GM21390 (cell line): Measurements from ENCODE around the gene SEL1L.
"Not testable (repeated sequence)": the region's sequence is repeated elsewhere in the genome, so short reads cannot be mapped to it uniquely, and the experiment has no call there.

Experiments used
- ATAC-seq: cut with Tn5 transposase; IDR thresholded peaks from one replicate; pipeline ENCODE4 v1.9.1; 2021; ENCODE audit not compliant: unreplicated experiment

Gene SEL1L

DNA sequence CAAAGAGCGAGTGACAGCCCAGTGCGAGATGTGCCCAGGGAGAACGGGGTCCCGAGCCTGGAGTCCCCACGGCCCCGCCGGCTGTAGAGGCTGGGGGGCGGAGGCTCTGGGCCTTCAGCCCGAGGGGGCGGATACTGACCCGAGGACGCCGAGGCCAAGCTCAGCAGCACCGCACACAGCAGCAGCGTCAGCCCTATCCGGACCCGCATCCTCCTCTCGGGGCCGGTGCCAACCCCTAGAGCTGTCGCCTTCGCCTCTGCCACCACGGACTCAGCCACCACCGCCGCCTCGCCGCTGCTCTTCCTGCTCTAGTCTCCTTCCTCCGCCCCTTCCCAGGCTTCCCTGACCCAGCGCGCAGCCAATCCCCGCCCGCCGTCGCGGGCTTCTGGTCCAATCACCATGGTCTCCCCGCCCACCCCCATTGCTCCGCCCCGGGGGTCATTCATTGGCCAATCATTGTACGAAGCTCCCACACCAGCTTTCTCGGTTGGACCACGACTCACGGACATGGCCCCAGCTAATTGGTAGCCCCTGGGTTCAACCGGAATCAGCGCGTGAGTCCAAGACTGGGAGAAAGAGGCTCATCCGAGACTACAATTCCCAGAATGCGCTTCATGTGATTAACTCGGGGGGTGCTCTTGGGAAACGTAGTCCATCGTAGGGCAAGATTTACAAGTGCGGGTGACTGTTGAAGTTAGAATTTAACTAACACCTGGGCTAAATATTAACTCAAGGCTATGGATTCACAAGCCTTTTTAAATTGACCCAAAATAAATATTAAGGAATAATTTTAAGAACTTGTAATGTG is at the start of gene SEL1L:
Gene SEL1L, minus strand, starts transcription at position 318 of the 808 bp plus-strand sequence. Its CDS starts 109 bp downstream, at position 209.
- ATAC-seq = peak; percentile 94

DNA sequence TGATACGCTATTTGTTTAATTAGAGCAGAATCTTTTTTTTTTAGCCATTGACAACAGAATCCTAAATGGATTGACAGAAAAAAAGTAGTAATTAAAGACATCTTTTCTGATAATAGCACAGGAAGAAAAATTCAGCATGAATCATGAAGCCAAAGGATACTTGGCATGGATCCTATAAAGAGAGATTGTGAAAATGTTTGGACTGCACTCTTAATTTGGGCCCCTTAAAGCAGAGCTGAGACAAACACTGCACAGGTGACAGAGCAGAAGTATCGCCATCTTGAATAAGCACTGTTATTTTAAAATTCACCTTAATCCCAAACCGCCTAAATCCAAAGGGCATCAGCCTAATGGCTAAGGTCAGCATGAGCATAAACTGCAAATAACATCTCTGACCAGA is 48.8 kb upstream of the SEL1L start:
- no peak for ATAC-seq

DNA sequence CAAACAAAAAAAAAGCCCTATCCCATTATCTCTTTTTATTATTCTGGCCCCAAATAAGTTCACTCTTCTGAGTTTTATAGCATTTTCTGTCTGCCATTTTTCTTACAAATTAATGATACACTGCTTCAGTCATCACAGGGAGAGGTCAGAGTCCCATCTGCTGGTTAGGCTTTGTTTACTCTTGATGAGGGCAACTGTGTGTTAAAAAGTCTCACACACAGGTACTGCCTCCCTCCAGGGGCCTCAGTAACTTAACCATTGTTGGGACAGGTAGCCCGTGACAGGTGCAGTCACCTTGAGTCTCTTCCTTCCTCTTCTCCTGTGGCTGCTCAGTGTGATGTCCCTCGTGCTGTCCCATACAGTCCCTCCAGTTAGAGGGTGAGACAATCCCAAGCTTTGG is 45.5 kb upstream of the SEL1L start:
- no peak for ATAC-seq

DNA sequence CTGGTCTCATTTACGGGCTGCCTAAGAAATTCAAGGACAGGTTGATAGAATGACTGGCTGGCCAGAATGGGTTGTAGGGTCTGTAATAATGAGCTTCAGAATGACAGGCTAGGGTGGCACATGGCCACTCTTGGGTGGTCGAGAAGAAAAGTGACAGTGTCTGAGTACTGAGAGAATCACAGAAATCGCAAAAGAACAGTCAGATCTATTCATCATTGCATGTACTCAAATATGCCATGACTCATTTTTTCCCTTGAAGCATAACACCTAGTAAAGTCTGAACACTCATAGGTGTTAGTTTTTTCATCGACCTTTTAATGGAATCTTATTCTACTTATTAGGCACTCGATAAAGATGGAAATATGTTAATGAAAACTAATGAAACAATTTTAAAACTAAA is 37.8 kb upstream of the SEL1L start:
- no peak for ATAC-seq

DNA sequence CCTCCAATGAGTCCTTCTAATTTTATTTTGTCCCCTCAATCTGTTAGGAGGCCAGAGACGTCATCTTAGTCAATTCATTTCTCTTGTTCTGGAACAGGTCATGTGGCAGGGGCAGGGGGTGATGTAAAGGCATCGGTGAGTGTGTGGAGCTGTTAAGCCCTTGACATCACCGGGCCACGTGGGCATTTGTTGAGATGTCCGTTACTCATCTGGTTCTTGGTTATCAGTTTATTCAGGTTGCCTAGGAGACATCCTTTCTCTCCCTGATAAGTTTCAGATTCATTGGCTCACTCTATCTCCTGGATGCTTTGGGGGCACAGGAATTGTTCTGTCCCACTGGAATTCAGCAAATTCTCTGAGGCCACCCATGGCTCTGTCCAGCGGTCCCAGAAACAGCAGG is 33.6 kb upstream of the SEL1L start:
- no peak for ATAC-seq

DNA sequence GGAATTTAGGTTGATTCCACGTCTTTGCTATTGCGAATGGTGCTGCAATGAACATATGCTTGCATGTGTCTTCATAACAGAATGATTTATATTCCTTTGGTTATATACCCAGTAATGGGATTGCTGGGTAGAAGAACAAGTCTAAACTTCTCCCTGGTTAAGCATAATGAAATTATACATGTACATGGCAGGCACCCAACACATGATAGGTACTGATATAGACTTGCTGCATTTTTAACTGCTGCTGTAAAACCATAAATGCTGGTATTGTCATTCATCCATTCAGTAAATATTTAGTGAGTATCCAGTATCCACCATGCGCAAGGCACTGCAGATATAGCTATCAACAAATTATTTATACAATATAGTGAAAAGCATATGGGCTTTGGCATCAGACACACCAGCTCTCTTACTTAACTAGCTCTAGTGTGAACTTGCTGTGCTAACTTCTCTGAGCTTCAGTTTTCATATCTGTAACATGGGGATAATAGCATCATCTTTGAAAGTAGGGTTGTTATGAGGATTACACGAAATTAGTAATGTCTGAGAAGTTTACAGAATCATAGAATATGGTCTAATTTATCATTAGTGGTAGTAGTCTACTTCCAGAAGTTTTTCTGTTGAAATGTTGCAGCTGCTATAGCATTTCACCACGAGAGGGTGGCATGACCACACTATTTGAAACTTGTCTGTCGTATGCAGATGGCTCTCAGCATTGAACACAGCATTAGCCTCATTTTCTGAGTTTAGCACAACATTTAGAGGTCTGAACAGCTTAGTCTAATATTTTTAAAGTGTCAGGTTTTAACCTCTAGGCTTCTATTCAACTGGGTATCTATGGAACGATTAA is 32.0 kb upstream of the SEL1L start:
- peak; percentile 89 for ATAC-seq

DNA sequence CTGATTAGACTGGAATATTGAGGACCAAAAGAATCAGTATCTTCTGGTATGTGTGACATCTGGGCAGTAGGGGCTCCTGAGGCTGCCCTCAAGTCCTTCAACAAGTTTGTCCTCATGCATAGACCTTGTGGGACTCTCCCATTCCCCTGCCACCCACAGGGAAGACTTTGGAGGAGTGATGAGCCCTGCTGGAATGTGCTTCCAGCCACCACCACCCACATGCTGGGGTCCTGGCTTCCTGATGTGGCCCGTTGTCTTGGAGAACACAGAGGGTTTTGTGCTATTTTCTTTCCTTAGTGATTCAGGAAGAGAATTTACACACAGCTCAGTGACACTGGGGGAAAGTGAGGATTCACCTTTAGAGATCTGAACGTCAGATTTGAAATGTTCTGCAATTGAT is 29.2 kb upstream of the SEL1L start:
- ATAC-seq = no peak

DNA sequence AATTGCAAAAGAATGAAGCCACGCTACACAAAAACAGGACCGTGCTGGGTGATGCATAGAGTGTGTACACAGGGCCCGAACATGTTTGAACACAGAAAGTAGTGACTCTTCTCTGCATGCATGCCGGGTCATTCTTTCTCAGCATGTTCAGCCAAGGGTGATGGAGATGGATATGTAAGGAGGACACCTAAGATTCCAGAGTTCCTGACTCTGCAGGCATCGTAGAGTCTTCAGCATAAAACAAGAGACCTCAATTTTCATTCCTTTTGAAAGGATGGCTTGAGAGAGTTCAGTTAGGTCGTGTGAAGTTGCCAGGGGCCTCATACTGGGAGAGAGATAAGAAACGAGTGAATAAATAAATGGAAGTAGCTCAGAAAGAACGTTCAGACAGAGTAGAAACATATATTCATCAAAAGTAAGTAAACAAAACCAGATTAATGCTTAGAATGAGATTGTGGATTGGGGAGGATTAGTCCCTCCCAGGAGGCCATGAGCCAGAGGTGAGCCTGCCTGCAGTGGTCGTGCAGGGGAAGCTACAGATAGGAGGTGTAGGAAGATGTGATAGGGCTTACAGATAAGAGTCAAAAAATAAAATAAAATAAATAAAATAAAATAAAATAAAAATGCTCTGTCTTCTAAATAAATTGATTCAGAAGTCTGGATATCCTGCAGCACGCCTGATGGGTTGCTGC is 27.6 kb upstream of the SEL1L start:
- ATAC-seq = no peak

DNA sequence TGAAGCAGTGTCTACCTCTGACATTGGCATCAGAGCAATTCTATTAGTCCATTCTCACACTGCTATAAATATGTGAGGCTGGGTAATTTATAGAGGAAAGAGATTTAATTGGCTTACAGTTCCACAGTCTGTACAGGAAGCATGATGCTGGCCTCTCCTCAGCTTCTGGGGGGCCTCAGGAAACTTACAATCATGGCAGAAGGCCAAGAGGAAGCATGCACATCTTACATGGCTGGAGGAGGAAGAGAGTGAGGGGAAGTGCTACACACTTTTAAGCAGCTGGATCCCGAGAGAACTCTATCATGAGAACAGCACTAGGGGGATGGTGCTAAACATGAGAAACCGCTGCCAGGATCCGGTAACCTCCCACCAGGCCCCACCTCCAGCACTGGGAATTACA is 25.7 kb upstream of the SEL1L start:
- ATAC-seq = no peak

DNA sequence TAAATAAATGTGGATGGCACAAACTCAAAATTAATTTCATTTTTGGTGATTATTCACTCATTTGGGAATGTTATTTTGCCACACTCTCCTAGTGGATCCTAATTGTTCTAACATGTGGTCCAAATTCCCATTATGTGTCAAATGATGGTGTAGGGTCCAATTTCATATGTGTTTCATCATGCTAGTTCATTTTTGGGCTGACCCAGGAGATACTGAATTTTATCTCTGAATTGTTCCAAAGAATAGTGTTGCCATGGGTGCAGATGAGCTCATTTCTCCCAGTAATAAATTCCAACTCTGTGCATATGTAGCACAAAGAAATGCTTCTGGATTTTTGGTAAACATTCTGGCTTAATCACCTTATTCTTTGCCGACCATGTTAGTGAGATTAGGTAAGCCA is 23.5 kb upstream of the SEL1L start:
- no peak for ATAC-seq

DNA sequence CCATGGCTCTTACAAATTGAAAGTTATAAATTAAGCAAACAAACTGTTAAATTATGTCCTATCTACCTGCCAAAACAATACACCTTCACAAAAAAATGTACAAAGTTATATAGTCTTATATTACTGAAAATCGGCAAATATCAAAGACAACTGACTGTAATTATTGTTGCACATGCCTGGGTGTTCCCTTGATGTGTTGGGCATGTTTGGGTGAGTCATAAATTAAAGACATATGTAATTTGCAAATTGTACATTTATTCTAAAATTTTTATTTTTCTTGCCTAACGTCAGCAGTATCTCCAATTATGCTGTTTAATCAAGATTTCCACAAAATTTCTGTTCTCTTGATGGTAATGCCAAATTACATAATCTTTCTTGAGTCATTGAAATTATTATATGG is 22.0 kb upstream of the SEL1L start:
- ATAC-seq = no peak

DNA sequence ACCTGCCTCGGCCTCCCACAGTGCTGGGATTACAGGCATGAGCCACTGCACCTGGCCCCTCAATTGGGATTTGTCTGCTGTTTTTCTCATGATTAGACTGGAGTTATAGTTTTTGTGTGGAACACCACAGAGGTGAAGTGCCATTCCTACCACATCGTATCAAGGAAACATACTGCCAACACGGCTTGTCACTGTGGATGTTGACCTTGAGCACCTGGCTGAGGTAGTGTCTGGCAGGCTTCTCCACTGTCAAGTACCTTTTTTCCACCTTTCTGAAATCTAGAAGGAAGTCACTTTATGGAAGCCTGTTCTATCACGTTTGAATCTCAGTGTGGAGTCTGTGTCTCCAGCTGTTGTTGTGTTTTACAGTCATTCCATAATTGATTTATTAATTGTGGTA is 21.4 kb upstream of the SEL1L start:
- no peak for ATAC-seq

DNA sequence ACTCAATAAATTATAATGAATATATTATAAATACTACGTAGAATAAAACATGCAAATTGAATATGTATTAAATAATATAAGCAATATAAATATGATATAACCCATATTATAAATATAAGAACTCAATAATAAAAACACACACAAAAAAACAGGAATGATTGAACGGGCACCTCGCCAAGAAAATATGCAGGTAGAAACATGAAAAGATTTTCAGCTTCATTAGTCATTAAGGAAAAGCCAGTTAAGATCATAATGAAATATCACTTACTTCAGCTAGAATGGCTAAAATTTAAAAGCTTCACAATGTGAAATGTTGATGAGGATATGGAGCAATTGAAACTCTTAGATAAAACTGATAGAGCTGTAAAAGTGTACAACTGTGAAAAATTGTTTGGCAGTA is 17.8 kb upstream of the SEL1L start:
- ATAC-seq = no peak

DNA sequence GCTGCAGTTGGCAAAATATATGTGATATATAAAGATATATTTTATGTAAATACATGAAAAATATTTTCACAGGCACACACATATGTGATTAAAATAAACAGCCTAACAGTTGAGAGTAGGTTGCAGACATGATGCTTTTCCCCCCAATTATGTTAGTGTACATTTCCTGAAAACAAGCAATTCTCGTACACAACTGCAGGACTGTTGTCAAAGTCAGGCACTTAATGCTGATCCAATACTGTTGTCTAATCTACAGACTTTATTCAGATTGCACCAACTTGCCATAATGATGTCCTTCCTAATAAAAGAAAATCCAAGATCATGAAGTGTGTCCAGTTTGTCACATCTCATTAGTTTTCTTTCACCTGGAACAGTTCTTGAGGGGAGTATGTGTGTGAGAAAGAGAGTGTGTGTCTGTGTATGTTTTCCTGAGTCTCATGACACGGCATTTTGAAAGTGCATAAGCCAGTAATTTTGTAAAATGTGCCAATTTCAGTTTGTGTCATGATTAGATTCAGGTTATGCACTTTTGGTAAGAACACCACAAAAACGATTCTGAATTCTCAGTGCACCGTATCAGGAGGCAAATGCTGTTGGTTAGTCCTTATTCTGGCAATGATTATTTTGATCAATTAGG is 16.5 kb upstream of the SEL1L start:
- ATAC-seq = peak; percentile 95

DNA sequence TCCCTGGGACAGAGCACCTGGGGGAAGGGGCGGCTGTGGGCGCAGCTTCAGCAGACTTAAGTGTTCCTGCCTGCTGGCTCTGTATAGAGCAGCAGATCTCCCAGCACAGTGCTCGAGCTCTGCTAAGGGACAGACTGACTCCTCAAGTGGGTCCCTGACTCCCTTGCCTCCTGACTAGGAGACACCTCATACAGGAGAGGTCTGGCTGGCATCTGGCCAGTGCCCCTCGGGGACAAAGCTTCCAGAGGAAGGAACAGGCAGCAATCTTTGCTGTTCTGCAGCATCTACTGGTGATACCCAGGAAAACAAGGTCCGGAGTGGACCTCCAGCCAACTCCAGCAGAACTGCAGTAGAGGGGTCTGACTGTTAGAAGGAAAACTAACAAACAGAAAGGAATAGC is 7.6 kb upstream of the SEL1L start:
- not testable (repeated sequence) for ATAC-seq

DNA sequence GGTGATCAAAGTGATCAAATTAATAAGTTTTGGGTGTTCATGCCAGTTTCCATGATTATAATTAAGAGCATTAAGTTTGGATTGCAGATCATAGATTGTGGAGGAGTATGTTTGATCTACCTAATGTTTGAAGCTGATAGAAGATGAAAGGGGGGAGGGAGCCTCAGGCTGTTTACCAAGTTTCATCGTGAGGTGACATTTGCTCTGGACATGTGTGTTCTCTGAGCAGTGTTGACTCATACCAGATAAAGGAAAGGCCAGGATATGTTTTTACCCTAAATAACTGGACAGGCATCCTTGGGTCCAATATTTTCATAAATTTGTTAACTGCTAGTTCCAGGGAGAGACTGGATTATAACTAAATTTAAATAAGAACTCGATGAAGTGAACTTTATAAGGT is 3.5 kb upstream of the SEL1L start:
- ATAC-seq = no peak

DNA sequence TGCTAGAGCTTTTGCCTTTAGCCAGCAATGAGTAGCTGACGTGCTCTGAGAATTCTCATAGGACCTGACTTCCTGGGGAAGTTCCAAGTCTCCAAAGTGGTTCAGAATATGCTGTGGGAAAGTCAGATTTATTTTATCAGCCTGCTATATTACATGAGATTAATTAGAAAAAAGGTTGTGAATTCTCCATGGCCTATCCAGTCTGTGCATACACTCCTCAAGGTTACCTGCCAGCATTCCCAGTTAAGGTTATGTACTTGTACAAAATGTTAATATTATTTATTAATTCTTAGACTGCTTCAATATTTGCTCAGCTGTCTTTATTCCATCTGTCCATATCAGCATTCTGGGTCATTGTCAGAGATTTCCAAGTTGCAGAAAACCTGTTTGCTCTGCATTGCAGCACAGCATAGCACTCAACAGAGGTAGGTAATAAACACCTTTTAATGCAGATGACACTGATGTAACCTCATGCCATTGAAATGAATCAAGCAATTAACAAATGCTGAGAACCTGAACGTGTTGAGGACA is 2.7 kb upstream of the SEL1L start:
- no peak for ATAC-seq

DNA sequence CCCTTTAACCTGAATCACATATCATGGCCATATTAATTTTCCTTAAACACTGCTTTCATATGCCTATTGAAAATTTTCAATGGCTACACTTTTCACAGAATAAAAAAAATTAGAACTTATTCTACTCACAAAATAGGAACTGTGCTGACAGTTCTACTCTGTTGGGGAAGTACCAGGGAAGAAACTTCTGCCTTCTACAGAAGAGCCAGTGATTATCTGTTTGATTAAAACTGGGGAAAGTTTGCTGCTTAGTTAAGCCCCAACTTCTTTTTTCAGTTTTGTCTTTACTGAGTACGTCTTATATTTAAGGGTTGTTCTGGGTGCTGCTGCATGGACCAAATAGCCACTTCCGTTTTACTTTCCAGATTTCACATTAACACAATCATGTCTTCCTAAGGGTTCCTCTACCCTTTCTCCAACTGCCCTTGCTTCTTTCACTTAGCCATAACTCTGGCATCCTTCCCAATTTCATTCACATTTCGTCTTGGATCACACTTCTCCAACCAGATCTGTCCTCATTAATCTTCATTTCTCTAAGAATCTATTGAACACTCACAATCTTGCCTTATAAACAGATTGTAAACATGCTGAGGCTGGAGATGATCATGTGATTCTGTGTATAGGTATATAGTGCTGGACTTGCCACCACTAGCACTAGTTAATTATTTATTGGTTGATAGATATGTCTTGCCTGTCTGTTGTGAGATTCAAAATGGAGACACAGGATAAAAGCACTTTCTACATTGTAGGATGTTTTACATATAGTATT is 1.9 kb upstream of the SEL1L start:
- ATAC-seq = peak; percentile 15

DNA sequence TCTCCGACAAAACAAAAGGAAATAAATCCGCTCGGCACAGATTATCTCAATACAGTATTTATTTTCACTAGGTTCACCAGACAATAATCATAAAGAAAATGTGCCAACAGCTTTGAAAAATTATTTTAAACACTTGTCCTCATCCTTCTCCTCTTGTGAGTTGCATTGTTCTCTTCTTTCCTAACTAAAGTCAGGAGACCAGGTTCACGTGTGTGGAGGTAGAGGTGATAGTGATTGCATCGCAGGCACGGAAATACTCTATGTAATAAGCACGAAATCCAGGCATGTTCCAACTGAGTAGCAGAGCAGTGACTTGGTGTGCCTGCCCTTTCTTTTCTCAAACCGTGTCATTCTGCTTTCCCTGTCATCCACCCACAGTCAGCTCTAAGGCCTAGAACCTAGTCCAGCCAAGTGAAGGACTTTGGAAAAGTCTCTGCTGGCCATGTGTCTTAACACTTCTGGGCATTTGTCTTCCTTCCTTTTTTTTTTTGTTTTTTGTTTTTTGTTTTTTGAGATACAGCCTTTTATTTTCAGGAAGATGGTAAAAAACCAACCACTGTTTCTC is 939 bp upstream of the SEL1L start:
- no peak for ATAC-seq

DNA sequence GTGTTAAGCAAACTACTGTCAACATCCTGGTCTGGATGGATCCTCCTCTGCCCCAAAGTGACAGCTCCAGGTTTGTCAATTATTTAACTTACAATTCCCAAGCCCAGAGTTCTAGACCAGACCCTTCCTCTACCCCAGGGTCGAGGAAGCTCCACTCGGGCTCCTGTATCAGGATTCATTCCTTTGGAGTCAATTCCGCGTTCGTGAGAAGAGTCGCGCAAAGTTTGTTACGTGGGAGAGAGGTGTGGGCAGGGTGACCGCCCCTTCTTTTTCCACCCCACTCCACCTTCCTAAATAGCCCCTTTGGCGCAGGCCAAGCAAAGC is 479 bp downstream of the SEL1L start:
- no peak for ATAC-seq
